GM10248 (cell line): Measurements from ENCODE around the gene KRTAP4-4.
"Not testable (repeated sequence)": the region's sequence is repeated elsewhere in the genome, so short reads cannot be mapped to it uniquely, and the experiment has no call there.

Source experiments
- CTCF ChIA-PET: fragments of 300-600 bp; sonication (Branson Sonifier 250); formaldehyde crosslinking; extraction: SDS; loops from one replicate; lab custom pipeline; 2021; ENCODE audit warnings: antibody characterized with exemption; lab: Yijun Ruan, JAX
- POLR2A ChIA-PET: fragments of 350-650 bp; sonication (Branson Sonifier 250); formaldehyde crosslinking; extraction: SDS; loops from one replicate; lab custom pipeline; 2020; ENCODE audit warnings: antibody characterized with exemption; lab: Yijun Ruan, JAX
- DNase-seq: peaks from one replicate; pipeline ENCODE4 v3.0.0; 2012; ENCODE audit errors: extremely low spot score
- CTCF ChIP-seq: IDR thresholded peaks from 2 replicates; pipeline ENCODE4 v1.5.1; 2012; ENCODE audit warnings: mild to moderate bottlenecking, low read depth; ENCODE audit errors: extremely low read depth, missing control alignments, control extremely low read depth

The KRTAP4-4 gene

GRCh38 chr17:41168121-41168520 lies 7.6 kb upstream of the KRTAP4-4 start, which contains the start of gene KRTAP4-3:
Gene KRTAP4-3, minus strand, starts transcription at chr17:41168221. Its CDS starts 49 bp downstream, at chr17:41168172.
- DNase-seq = no peak
- ChIA-PET POLR2A (no interaction called here), CTCF (no interaction called here)
- TF ChIP-seq CTCF = no peak

- DNase-seq = no peak
- ChIA-PET POLR2A (no interaction called here), CTCF (no interaction called here)
- TF ChIP-seq CTCF = no peak
Observed at GRCh38 chr17:41167561-41167960, 7.0 kb upstream of the KRTAP4-4 start.

GRCh38 chr17:41163828-41164227 lies 3.3 kb upstream of the KRTAP4-4 start:
- DNase-seq = no peak
- ChIA-PET CTCF (no interaction called here), POLR2A (no interaction called here)
- TF ChIP-seq CTCF = no peak

GRCh38 chr17:41160190-41160589 lies 358 bp downstream of the KRTAP4-4 start:
- POLR2A ChIA-PET, CTCF ChIA-PET, DNase-seq: not testable (repeated sequence)

GRCh38 chr17:41153856-41154255 lies 6.7 kb downstream of the KRTAP4-4 start:
- POLR2A ChIA-PET = no interaction called here
- CTCF ChIA-PET = no interaction called here
- no peak for TF ChIP-seq CTCF
- DNase-seq = no peak

GRCh38 chr17:41151525-41151924 lies 9.0 kb downstream of the KRTAP4-4 start:
- no peak for DNase-seq
- CTCF ChIA-PET = no interaction called here
- POLR2A ChIA-PET = no interaction called here
- no peak for TF ChIP-seq CTCF

GRCh38 chr17:41150026-41150425 lies 10.5 kb downstream of the KRTAP4-4 start:
- CTCF ChIA-PET = no interaction called here
- POLR2A ChIA-PET = no interaction called here
- no peak for TF ChIP-seq CTCF
- DNase-seq = no peak
